IPS-18c (cell line): ENCODE measurements around the gene C11orf68.
A peak's percentile ranks its signal among the peaks of the same experiment; 100 is the strongest.

Experiments used
- H3K4me3 ChIP-seq: 2 replicates; pipeline ENCODE4 v1.7.0; 2013; ENCODE audit warnings: low read depth, mild to moderate bottlenecking, low read length, moderate library complexity; ENCODE audit not compliant: insufficient read depth
- H3K9me3 ChIP-seq: one replicate; pipeline ENCODE4 v1.6.1; 2013; ENCODE audit warnings: mild to moderate bottlenecking, low read length, moderate library complexity; ENCODE audit not compliant: control insufficient read depth, insufficient read depth

C11orf68 gene

DNA sequence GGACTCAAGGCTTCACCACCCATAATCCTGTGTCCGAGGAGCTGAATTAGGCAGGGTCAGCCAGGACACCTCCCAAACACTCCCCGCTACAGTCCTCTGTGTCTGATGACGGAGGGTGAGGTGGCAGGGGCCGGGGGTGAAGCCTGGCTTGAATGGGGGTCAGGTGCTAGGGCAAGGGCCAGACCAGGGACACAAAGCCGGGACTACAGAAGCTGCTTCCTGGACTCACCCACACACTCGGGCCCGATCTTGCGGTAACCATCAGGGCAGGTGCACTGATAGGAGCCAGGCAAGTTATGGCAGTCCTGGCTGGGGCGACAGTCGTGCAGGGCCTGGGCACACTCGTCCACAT lies 48.6 kb downstream of the C11orf68 start:
- Histone ChIP-seq H3K9me3 (no peaks in the 10 kb centered on the region), H3K4me3 (no peak overlapping the region)

DNA sequence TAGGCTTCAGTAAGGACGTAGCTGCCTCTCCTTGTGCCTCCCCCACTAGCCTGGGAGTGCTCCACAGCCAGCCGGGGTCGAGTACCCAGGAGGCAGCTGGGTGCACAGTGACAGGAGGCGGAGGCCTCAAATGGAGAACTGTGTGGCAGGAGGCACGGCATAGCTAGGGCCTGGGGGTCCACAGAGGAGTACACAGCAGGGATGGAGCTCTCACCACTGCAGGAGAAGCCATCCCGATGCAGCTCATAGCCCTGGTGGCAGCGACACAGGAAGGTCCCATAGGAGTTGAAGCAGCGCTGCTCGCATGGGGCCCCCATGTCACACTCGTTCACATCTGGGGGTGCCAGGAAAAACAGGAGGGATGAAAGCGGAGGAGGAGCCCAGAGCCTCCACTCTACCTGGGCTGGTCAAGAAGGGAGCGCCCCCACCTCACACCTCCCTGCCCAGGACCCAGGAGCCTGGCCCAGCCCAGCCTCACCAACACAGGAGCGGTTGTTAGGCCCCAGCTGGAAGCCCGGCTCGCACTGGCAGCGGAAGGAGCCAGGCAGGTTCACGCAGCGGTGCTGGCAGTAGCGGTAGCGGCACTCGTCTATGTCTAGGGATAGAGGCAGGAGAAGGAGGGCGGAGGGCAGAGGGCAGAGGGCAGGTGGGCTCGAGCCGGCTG lies 49.1 kb downstream of the C11orf68 start:
- Histone ChIP-seq H3K4me3 (no peak overlapping the region), H3K9me3 (no peaks in the 10 kb centered on the region)

DNA sequence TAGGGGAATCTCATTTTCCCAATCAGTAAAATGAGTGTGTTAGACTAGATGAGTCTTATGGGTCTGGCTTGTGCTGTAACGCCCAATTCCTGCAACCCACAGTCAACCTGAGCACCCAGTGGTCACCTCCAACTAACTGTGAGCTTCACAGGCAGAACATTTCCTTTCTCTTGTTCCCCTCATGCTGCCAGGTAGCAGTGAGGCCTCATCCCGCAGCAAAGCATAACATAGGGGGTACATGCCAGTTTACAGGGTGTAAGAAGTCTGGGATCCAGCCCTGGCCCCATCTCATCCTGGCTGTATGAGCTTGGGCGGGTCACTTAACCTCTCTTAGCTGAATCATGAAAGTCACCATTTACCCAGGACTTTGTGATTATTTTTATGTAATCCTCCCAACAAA lies 50.0 kb downstream of the C11orf68 start:
- Histone ChIP-seq H3K4me3 (no peak overlapping the region), H3K9me3 (no peaks in the 10 kb centered on the region)

DNA sequence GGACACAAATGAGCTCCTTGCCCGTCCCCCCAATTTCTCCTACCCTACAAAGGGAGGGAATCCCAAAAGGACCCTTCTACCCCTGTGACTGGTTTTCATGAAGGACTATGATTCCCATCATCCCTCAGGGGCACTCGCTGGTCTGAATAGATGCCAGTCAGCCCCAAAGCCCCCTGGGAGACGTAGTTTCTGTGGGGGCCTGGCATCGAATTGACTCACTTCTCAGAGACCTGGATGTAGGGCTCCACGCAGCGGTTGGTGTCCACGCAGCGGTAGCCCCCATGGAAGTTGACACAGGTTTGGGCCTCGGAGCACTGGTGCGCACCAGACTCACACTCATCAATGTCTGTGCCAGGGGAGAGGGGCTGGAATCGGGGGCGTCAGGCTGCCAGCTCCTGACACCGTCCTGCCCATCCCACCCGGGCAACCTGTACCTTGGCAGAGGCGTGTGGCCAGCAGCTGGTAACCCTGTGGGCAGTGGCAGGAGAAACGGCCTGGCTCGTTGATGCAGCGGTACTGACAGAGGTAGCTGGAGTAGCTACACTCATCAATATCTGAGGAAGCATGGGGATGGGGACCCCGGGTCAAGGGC lies 50.7 kb downstream of the C11orf68 start:
- peak overlapping the region; percentile 41; the same call in 1 of the 2 replicates for H3K4me3 ChIP-seq
- H3K9me3 ChIP-seq, result no peaks in the 10 kb centered on the region

DNA sequence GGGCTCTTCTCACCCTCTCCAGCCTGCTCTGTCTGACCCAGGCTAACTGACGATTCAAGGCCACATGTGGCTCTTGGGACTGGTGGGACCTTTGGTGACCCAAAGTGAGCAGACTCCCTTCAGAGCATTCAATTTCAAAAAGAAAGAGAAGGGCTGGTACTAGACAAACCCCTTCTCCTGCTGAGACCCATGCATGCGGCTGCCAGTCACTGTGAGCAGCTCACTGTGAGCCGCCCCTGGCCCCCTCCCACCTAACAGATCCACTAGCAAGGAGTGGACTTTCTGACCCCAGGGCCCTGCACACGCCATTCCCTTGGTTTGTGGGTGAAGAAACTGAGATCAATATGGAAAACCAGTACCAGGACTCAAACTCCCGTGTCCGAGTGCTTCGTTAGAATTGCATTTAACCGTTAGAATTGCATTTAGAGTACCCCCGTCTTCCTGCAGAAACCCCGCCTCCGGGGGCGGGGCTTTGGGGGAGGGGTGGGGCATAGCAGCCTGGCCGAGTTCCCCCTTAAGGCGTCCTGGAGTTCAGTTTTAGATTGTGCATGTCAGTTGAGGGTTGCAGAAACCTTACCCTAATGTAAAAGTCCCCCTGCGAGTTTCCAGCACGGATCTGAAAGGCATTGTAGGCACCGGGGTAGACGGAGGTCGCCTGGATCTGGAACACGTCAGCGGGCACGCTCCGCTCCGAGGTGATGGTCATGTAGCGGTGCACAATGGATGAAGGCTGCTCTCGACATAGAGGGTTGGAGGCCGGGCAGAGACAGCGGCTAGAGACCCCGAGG lies 51.4 kb downstream of the C11orf68 start:
- Histone ChIP-seq H3K9me3 (no peaks in the 10 kb centered on the region), H3K4me3 (peak overlapping the region; percentile 41; the same call in 1 of the 2 replicates)
